GM12878 (cell line): ENCODE measurements around the gene PLD3. TPM values are rescaled to one million over a fixed set of nuclear protein-coding genes. Genes with fewer than 3 reads are reported as not detected.

Experiments
- ATAC-seq: fragments of 200-7000 bp; cut with Tn5 transposase; 3 replicates; pipeline ENCODE4 v1.9.1; 2020; ENCODE audit warnings: mild to moderate bottlenecking, moderate library complexity
- BruUV-seq: library from RNA; stranded (reverse); fragments of 400-500 nt; replicated peaks from 2 replicates; lab custom pipeline; 2021; lab: Mats Ljungman, UMichigan
- CTCF ChIA-PET: fragments of 300-600 bp; sonication (Branson Sonifier 250); formaldehyde crosslinking; extraction: SDS; loops from one replicate; lab custom pipeline; 2021; ENCODE audit warnings: inconsistent platforms; lab: Yijun Ruan, JAX
- POLR2A ChIA-PET: fragments of 350-600 bp; formaldehyde crosslinking; extraction: SDS; loops from one replicate; lab custom pipeline; 2021; ENCODE audit warnings: inconsistent platforms; lab: Charles Lee
- RAD21 ChIA-PET: fragments of 300-600 bp; sonication (Branson Sonifier 250); formaldehyde crosslinking; loops from one replicate; lab custom pipeline; 2023; ENCODE audit warnings: antibody characterized with exemption; ENCODE audit not compliant: unreplicated experiment; lab: Charles Lee
- SMC1A ChIA-PET: fragments of 300-600 bp; sonication (Branson Sonifier 250); formaldehyde crosslinking; loops from one replicate; lab custom pipeline; 2023; ENCODE audit not compliant: unreplicated experiment, uncharacterized antibody; lab: Charles Lee
- DNase-seq: peaks from one replicate; pipeline ENCODE4 v3.0.0-alpha.2; 2011; ENCODE audit warnings: low read depth, low spot score
- FAIRE-seq: peaks from 3 replicates; lab custom pipeline; 2011; peaks lifted over from hg19 to GRCh38; lab: Jason Lieb, UNC
- H2AFZ ChIP-seq: 2 replicates; pipeline ENCODE4 v1.6.0; 2011; ENCODE audit warnings: low read depth, low read length, control low read depth; ENCODE audit not compliant: control insufficient read depth
- H3K27ac ChIP-seq: 2 replicates; pipeline ENCODE4 v1.5.1; 2011; ENCODE audit warnings: control low read depth; ENCODE audit not compliant: control insufficient read depth, insufficient read depth
- H3K27me3 ChIP-seq, 2 experiments: replicated peaks in 1 of 2; 2 replicates each; pipeline versions ENCODE4 v1.6.0 to v1.6.1; 2011; ENCODE audit warnings: low read length in 1 of 2; ENCODE audit not compliant: control insufficient read depth in 2 of 2, insufficient read depth in 2 of 2
- H3K36me3 ChIP-seq, 2 experiments: 2 replicates each; pipeline ENCODE4 v1.5.1; 2011; ENCODE audit warnings: low read length in 1 of 2; ENCODE audit not compliant: control insufficient read depth in 2 of 2, insufficient read depth in 2 of 2
- H3K4me1 ChIP-seq: 2 replicates; pipeline ENCODE4 v1.6.1; 2011; ENCODE audit warnings: mild to moderate bottlenecking, low read length, moderate library complexity, mixed read lengths; ENCODE audit not compliant: control insufficient read depth, insufficient read depth
- H3K4me2 ChIP-seq: 2 replicates; pipeline ENCODE4 v1.6.0; 2011; ENCODE audit warnings: control low read depth; ENCODE audit not compliant: control insufficient read depth, insufficient read depth
- H3K4me3 ChIP-seq: fragments of 200-600 bp; sonication (generic); 2 replicates; pipeline ENCODE4 v1.5.1; 2016
- H3K79me2 ChIP-seq: 2 replicates; pipeline ENCODE4 v1.6.0; 2011; ENCODE audit warnings: low read length; ENCODE audit not compliant: control insufficient read depth, insufficient read depth
- H3K9ac ChIP-seq: 2 replicates; pipeline ENCODE4 v1.8.0; 2011; ENCODE audit warnings: low read length, control low read depth, mixed read lengths; ENCODE audit not compliant: control insufficient read depth, insufficient read depth
- H3K9me3 ChIP-seq: replicated peaks from 3 replicates; pipeline ENCODE4 v1.5.1; 2011; ENCODE audit warnings: mild to moderate bottlenecking, low read length; ENCODE audit not compliant: control insufficient read depth, insufficient read depth
- H4K20me1 ChIP-seq: 2 replicates; pipeline ENCODE4 v1.6.0; 2011; ENCODE audit not compliant: control insufficient read depth, insufficient read depth
- BACH1 ChIP-seq: fragments of 450-650 bp; IDR thresholded peaks from 2 replicates; pipeline ENCODE4 v1.6.1; 2017; ENCODE audit warnings: mild to moderate bottlenecking, borderline replicate concordance
- CREM ChIP-seq: IDR thresholded peaks from 2 replicates; pipeline ENCODE4 v1.6.1; 2014; ENCODE audit warnings: antibody characterized with exemption, low read depth
- PAX5 ChIP-seq: IDR thresholded peaks from 2 replicates; pipeline ENCODE4 v1.6.1; 2011; ENCODE audit warnings: low read depth, low read length, borderline replicate concordance
- STAT3 ChIP-seq: IDR thresholded peaks from 2 replicates; pipeline ENCODE4 v1.6.1; 2011; ENCODE audit warnings: low read depth, low read length, improper control_type of control experiment
- WRNIP1 ChIP-seq: IDR thresholded peaks from 2 replicates; pipeline ENCODE4 v1.6.1; 2011; ENCODE audit warnings: low read depth, low read length, improper control_type of control experiment, borderline replicate concordance
- ZBTB40 ChIP-seq: fragments of 450-650 bp; IDR thresholded peaks from 2 replicates; pipeline ENCODE4 v1.6.1; 2016; ENCODE audit warnings: mild to moderate bottlenecking, moderate library complexity, borderline replicate concordance
- ZNF622 ChIP-seq: fragments of 450-650 bp; IDR thresholded peaks from 2 replicates; pipeline ENCODE4 v1.6.1; 2017; ENCODE audit warnings: mild to moderate bottlenecking, inconsistent platforms
- WGBS: methylation state at CpG from one replicate; pipeline ENCODE4 v1.1.6; 2016; ENCODE audit warnings: low lambda C conversion rate; ENCODE audit not compliant: insufficient replicate concordance, insufficient coverage; ENCODE audit errors: missing lambda C conversion rate; 5-methylcytosine and 5-hydroxymethylcytosine counted together
- in situ Hi-C: fragments of 300-500 bp; cut with MboI; formaldehyde crosslinking; loops from 9 replicates; pipeline ENCODE4 v1.14.3; 2018; ENCODE audit warnings: mixed read lengths
- intact Hi-C: fragments of 100-400 bp; cut with micrococcal nuclease; formaldehyde crosslinking; loops from one replicate; pipeline ENCODE4 v1.14.2; 2022; ENCODE audit not compliant: unreplicated experiment
- polyA plus RNA-seq, 11 experiments: library from polyadenylated mRNA; depleted of rRNA in 4 of 11; unstranded in 6 of 11; stranded (reverse) in 5 of 11; fragments of >200 nt; fragmentation: Nextera tagmentation in 4 of 11; fragmentation: Illumina TruSeq in 1 of 11; extraction: Ambion mirVana in 4 of 11; extraction: Trizol in 1 of 11; gene quantifications; 1 replicate in 1 of 11; 2 replicates in 10 of 11; pipeline versions ENCODE4 v1.2.1 to v1.2.3, GENCODE V29; 2011 to 2016; ENCODE audit warnings: inconsistent platforms in 2 of 11, missing spikeins in 2 of 11, low read depth in 1 of 11
- total RNA-seq, 4 experiments: library from RNA; depleted of rRNA in 3 of 4; stranded (reverse); fragments of >200 nt in 3 of 4; fragmentation: Illumina TruSeq in 1 of 4; extraction: Trizol in 1 of 4; gene quantifications; 2 replicates each; pipeline versions ENCODE4 v1.2.1 to v1.2.3, GENCODE V29; 2013 to 2021
- TF ChIP-seq, protein P1 (sequence below): fragments of 450-650 bp; IDR thresholded peaks from 2 replicates; pipeline ENCODE4 v1.6.1; 2017; ENCODE audit warnings: borderline replicate concordance
- TF ChIP-seq, protein P2 (sequence below): IDR thresholded peaks from 2 replicates; pipeline ENCODE4 v1.6.1; 2012; ENCODE audit warnings: improper control_type of control experiment, low read depth, low read length; ENCODE audit not compliant: insufficient replicate concordance

PLD3 gene
- total and polyA plus RNA-seq, 10 of the 15 experiments (the other 5 are each of a cell fraction or from before 2014, with no cell fraction given): 1.3 to 134 (median 72.7) TPM

- TF ChIP-seq, protein P1, sequence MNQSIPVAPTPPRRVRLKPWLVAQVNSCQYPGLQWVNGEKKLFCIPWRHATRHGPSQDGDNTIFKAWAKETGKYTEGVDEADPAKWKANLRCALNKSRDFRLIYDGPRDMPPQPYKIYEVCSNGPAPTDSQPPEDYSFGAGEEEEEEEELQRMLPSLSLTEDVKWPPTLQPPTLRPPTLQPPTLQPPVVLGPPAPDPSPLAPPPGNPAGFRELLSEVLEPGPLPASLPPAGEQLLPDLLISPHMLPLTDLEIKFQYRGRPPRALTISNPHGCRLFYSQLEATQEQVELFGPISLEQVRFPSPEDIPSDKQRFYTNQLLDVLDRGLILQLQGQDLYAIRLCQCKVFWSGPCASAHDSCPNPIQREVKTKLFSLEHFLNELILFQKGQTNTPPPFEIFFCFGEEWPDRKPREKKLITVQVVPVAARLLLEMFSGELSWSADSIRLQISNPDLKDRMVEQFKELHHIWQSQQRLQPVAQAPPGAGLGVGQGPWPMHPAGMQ: no peak
- TF ChIP-seq CREM (no peak), STAT3 (no peak), ZNF622 (no peak)
Observed at GRCh38 chr19:40312533-40312932, 36.0 kb upstream of the PLD3 start (continued).

GRCh38 chr19:40313229-40313983 is 35.1 kb upstream of the PLD3 start:
- in situ Hi-C loops (no loop called here), intact Hi-C loops (no loop called here)
- no peaks in the 10 kb centered on the region for H3K27me3 ChIP-seq
- no peak for FAIRE-seq
- ChIA-PET CTCF (interaction anchor here (3.7 kb wide), 1 partner anchor 8 kb away, joined by 18 read pairs; no protein-coding TSS in a partner anchor), RAD21 (interaction anchor here (1.2 kb wide), 1 partner anchor 8 kb away, joined by 4 read pairs; no protein-coding TSS in a partner anchor), SMC1A (interaction anchor here (3.0 kb wide), 1 partner anchor 8 kb away, joined by 9 read pairs; no protein-coding TSS in a partner anchor), POLR2A (no interaction called here)
- no peak overlapping the region for H2AFZ ChIP-seq
- H3K4me1 ChIP-seq: no peaks in the 10 kb centered on the region
- no peak for DNase-seq
- no peaks in the 10 kb centered on the region for H3K9me3 ChIP-seq
- ATAC-seq: no peak
- H3K79me2 ChIP-seq: no peaks in the 10 kb centered on the region
- no peak overlapping the region for H3K27ac ChIP-seq
- 98% methylated on average over 9 of the region's 9 CpGs for WGBS
- no peak overlapping the region for H3K4me2 ChIP-seq
- no peaks in the 10 kb centered on the region for H4K20me1 ChIP-seq
- H3K4me3 ChIP-seq: no peak overlapping the region
- H3K36me3 ChIP-seq: peaks cover 3 to 4% of the 10 kb centered on the region in 2 experiments; a peak in 2 of 4 replicates
- BruUV-seq: no TSS peak
- no peak overlapping the region for H3K9ac ChIP-seq
- TF ChIP-seq PAX5 (no peak), ZBTB40 (no peak), WRNIP1 (no peak), BACH1 (no peak)
- TF ChIP-seq, protein P2, sequence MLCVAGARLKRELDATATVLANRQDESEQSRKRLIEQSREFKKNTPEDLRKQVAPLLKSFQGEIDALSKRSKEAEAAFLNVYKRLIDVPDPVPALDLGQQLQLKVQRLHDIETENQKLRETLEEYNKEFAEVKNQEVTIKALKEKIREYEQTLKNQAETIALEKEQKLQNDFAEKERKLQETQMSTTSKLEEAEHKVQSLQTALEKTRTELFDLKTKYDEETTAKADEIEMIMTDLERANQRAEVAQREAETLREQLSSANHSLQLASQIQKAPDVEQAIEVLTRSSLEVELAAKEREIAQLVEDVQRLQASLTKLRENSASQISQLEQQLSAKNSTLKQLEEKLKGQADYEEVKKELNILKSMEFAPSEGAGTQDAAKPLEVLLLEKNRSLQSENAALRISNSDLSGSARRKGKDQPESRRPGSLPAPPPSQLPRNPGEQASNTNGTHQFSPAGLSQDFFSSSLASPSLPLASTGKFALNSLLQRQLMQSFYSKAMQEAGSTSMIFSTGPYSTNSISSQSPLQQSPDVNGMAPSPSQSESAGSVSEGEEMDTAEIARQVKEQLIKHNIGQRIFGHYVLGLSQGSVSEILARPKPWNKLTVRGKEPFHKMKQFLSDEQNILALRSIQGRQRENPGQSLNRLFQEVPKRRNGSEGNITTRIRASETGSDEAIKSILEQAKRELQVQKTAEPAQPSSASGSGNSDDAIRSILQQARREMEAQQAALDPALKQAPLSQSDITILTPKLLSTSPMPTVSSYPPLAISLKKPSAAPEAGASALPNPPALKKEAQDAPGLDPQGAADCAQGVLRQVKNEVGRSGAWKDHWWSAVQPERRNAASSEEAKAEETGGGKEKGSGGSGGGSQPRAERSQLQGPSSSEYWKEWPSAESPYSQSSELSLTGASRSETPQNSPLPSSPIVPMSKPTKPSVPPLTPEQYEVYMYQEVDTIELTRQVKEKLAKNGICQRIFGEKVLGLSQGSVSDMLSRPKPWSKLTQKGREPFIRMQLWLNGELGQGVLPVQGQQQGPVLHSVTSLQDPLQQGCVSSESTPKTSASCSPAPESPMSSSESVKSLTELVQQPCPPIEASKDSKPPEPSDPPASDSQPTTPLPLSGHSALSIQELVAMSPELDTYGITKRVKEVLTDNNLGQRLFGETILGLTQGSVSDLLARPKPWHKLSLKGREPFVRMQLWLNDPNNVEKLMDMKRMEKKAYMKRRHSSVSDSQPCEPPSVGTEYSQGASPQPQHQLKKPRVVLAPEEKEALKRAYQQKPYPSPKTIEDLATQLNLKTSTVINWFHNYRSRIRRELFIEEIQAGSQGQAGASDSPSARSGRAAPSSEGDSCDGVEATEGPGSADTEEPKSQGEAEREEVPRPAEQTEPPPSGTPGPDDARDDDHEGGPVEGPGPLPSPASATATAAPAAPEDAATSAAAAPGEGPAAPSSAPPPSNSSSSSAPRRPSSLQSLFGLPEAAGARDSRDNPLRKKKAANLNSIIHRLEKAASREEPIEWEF: no peak
